Spinal cord (tissue), 10 donors: ENCODE results near the gene FAM210B. TPM values are rescaled to one million over a fixed set of nuclear protein-coding genes. Genes with fewer than 3 reads are reported as not detected.
"Not testable (repeated sequence)": the region's sequence is repeated elsewhere in the genome, so short reads cannot be mapped to it uniquely, and the experiment has no call there.

Source experiments
- DNase-seq, 6 donors: peaks; one replicate each; pipeline versions ENCODE4 v3.0.0 to v3.0.0-alpha.2; 2013 to 2015; ENCODE audit warnings: low spot score in 6 of 6, low read depth in 4 of 6
- H3K27ac ChIP-seq: one replicate; pipeline ENCODE4 v1.5.1; 2013; ENCODE audit warnings: low read depth, low read length, control low read depth
- H3K27me3 ChIP-seq: one replicate; pipeline ENCODE4 v1.6.1; 2013; ENCODE audit warnings: low read length; ENCODE audit not compliant: control insufficient read depth, insufficient read depth
- H3K36me3 ChIP-seq: one replicate; pipeline ENCODE4 v1.6.1; 2013; ENCODE audit warnings: low read length; ENCODE audit not compliant: control insufficient read depth, insufficient read depth
- H3K4me1 ChIP-seq: one replicate; pipeline ENCODE4 v1.6.1; 2013; ENCODE audit warnings: low read length; ENCODE audit not compliant: control insufficient read depth, insufficient read depth
- H3K4me3 ChIP-seq: one replicate; pipeline ENCODE4 v1.5.1; 2013; ENCODE audit warnings: low read depth, low read length, control low read depth
- H3K9me3 ChIP-seq: one replicate; pipeline ENCODE4 v1.6.1; 2013; ENCODE audit warnings: low read length; ENCODE audit not compliant: control insufficient read depth, insufficient read depth
- whole genome bisulfite sequencing: methylation state at CpG from one replicate; pipeline ENCODE4 v1.1.5; 2013; ENCODE audit warnings: missing lambda C conversion rate; ENCODE audit not compliant: insufficient coverage; 5-methylcytosine and 5-hydroxymethylcytosine counted together
- polyA plus RNA-seq, 2 donors: library from polyadenylated mRNA; unstranded; fragments of 120-200 nt; gene quantifications; one replicate each; pipeline ENCODE4 v1.2.1, GENCODE V29; 2013; ENCODE audit not compliant: insufficient read length in 2 of 2
- total RNA-seq, 2 donors: library from RNA; depleted of rRNA in 1 of 2; stranded (reverse); fragments of 120-200 nt in 1 of 2; fragments of >200 nt in 1 of 2; gene quantifications; one replicate each; pipeline versions ENCODE4 v1.2.3 to v1.2.4, GENCODE V29; 2013 to 2014
- donor health status: healthy.

The FAM210B gene
- total and polyA plus RNA-seq, 4 donors, result 23.6 to 61.5 (median 30.0) TPM

DNA sequence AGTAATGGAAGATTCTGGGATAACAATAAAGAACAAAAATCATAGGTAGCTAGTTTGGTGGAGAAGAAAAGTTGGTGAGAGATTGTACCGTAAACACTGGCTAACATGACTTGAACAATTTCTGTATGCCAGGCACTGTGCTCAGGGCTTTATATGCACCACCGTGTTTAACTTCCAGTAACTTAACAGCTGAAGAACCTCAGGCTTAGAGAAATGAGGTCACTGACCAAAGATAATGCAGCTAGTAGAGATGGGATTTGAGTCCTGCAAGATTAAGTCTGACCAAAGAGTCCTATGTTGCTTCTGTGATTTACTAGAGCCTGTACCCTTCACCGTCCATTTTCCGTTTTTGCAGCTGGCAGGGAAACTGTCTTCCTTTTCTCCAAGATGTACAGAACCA lies 36.4 kb downstream of the FAM210B start:
- 90% methylated on average over 2 of the region's 4 CpGs for WGBS
- Histone ChIP-seq H3K4me3 (no peak overlapping the region), H3K27me3 (no peaks in the 10 kb centered on the region), H3K27ac (no peak overlapping the region), H3K36me3 (peaks cover 9% of the 10 kb centered on the region), H3K9me3 (no peaks in the 10 kb centered on the region), H3K4me1 (no peaks in the 10 kb centered on the region)
- DNase-seq, result no peak

- no peak overlapping the region for H3K27ac ChIP-seq
Observed at GRCh38 chr20:56400001-56400640, 41.3 kb downstream of the FAM210B start.

DNA sequence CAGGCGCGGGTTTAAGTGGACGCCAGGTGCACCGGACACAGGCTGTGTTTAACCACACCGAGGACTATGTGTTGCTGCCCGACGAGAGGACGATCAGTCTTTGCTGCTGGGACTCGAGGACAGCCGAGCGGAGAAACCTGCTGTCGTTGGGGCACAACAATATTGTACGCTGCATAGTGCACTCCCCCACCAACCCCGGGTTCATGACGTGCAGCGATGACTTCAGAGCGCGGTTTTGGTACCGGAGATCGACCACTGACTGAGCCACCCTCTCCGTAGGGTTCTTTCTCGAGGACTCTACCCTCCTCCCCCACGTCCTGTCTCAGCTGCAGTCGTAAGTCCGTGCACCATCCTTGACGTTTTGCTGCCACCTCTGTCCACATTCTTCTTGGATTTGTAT lies 44.7 kb downstream of the FAM210B start:
- no peaks in the 10 kb centered on the region for H3K9me3 ChIP-seq
- H3K36me3 ChIP-seq, result peaks cover 44% of the 10 kb centered on the region

More at GRCh38 chr20:56400001-56400640, 41.3 kb downstream of the FAM210B start:
- DNase-seq, result peak in 5 of 6 donors; percentile 33 to 85 (median 47)
- H3K4me3 ChIP-seq, result no peak overlapping the region
- no peaks in the 10 kb centered on the region for H3K27me3 ChIP-seq
- H3K36me3 ChIP-seq, result peaks cover 32% of the 10 kb centered on the region
- H3K9me3 ChIP-seq, result no peaks in the 10 kb centered on the region
- H3K4me1 ChIP-seq, result no peaks in the 10 kb centered on the region

GRCh38 chr20:56405356-56405755 lies 46.6 kb downstream of the FAM210B start:
- not testable (repeated sequence) for H3K27me3 ChIP-seq, H3K27ac ChIP-seq, H3K4me3 ChIP-seq, H3K4me1 ChIP-seq, H3K9me3 ChIP-seq, DNase-seq
- H3K36me3 ChIP-seq, result peaks cover 51% of the 10 kb centered on the region
- WGBS, result 96% methylated on average over 12 of the region's 12 CpGs

More for the DNA sequence above, 44.7 kb downstream of the FAM210B start:
- WGBS, result 95% methylated on average over 22 of the region's 26 CpGs
- no peak overlapping the region for H3K4me3 ChIP-seq
- no peak for DNase-seq
- no peak overlapping the region for H3K27ac ChIP-seq
- no peaks in the 10 kb centered on the region for H3K27me3 ChIP-seq
- no peaks in the 10 kb centered on the region for H3K4me1 ChIP-seq

DNA sequence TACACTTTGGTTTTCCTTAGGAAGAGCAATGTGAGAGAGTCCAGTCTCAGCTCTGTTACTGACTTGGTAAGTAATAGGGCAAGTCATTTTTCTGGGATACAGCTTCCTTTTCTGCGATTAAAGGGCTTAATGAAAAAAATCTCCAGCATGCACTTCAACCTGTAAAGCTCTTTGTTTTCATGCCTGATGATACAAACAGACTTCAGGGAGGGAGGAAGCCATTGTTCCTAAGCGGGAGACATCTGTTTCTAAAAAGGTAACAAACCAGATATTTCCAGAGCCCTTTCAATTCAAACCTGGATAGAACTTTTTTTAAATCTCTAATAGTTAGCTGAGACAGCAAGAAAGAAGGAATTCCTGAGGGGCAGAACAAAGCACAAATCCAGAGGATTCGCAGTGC lies 48.1 kb downstream of the FAM210B start:
- Histone ChIP-seq H3K4me1 (no peaks in the 10 kb centered on the region), H3K27ac (no peak overlapping the region), H3K4me3 (no peak overlapping the region), H3K27me3 (no peaks in the 10 kb centered on the region), H3K9me3 (no peaks in the 10 kb centered on the region), H3K36me3 (peaks cover 50% of the 10 kb centered on the region)
- WGBS, result 100% methylated on average over 1 of the region's 3 CpGs
- no peak for DNase-seq

GRCh38 chr20:56409521-56409920 lies 50.7 kb downstream of the FAM210B start:
- no peaks in the 10 kb centered on the region for H3K27me3 ChIP-seq
- no peak overlapping the region for H3K4me3 ChIP-seq
- peaks cover 40% of the 10 kb centered on the region for H3K36me3 ChIP-seq
- no peak overlapping the region for H3K27ac ChIP-seq
- H3K4me1 ChIP-seq, result no peaks in the 10 kb centered on the region
- H3K9me3 ChIP-seq, result no peaks in the 10 kb centered on the region
- 83% methylated on average over 4 of the region's 5 CpGs for WGBS
- DNase-seq, result no peak

- no peak for DNase-seq
- WGBS, result no CpG with 5 or more reads among the region's 1 CpG
Observed at GRCh38 chr20:56409956-56410355, 51.2 kb downstream of the FAM210B start.

DNA sequence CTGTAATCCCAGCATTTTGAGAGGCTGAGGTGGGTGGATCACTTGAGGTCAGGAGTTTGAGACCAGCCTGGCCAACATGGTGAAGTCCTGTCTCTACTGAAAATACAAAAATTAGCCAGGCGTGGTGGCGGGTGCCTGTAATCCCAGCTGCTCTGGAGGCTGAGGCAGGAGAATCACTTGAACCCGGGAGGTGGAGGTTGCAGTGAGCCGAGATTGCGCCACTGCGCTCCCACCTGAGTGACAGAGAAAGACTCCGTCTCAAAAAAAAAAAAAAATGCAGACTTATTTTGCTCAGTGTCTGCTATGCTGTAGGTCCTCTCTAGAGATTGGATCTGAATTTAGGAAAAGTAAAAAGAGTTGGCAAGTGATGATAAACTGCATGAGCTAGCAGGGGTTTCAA lies 52.5 kb downstream of the FAM210B start:
- not testable (repeated sequence) for H3K9me3 ChIP-seq, H3K4me1 ChIP-seq, H3K4me3 ChIP-seq, H3K27me3 ChIP-seq, DNase-seq
- Histone ChIP-seq H3K27ac (peak overlapping the region; percentile 65), H3K36me3 (peaks cover 30% of the 10 kb centered on the region)
- 90% methylated on average over 6 of the region's 7 CpGs for WGBS

More at GRCh38 chr20:56409956-56410355, 51.2 kb downstream of the FAM210B start:
- Histone ChIP-seq H3K4me1 (no peaks in the 10 kb centered on the region), H3K4me3 (no peak overlapping the region), H3K27ac (no peak overlapping the region), H3K9me3 (no peaks in the 10 kb centered on the region), H3K27me3 (no peaks in the 10 kb centered on the region), H3K36me3 (peaks cover 35% of the 10 kb centered on the region)

GRCh38 chr20:56411759-56412472 lies 53.1 kb downstream of the FAM210B start, which contains the start of gene CASS4:
Gene CASS4 (plus strand): TSS chr20:56412260. CDS start chr20:56412459, 199 bp downstream.
- Histone ChIP-seq H3K9me3 (no peaks in the 10 kb centered on the region), H3K36me3 (peaks cover 25% of the 10 kb centered on the region), H3K4me1 (no peaks in the 10 kb centered on the region), H3K27ac (peak within 1 kb of the TSS; percentile 65), H3K4me3 (no peak within 1 kb of the TSS), H3K27me3 (no peaks in the 10 kb centered on the region)
- peak in 1 of 6 donors; percentile 61 for DNase-seq
- WGBS, result 69% methylated on average over 6 of the region's 10 CpGs

GRCh38 chr20:56412473-56412790 lies 53.7 kb downstream of the FAM210B start:
- no peak overlapping the region for H3K4me3 ChIP-seq
- no peak for DNase-seq
- WGBS, result 91% methylated on average over 7 of the region's 7 CpGs
- no peaks in the 10 kb centered on the region for H3K27me3 ChIP-seq
- no peaks in the 10 kb centered on the region for H3K4me1 ChIP-seq
- peak overlapping the region; percentile 65 for H3K27ac ChIP-seq
- no peaks in the 10 kb centered on the region for H3K9me3 ChIP-seq
- peaks cover 23% of the 10 kb centered on the region for H3K36me3 ChIP-seq
